HG03520 (cell line): ENCODE results near the gene FBN1.
A peak's percentile ranks its signal among the peaks of the same experiment; 100 is the strongest.

ENCODE experiments used
- ATAC-seq: cut with Tn5 transposase; IDR thresholded peaks from one replicate; pipeline ENCODE4 v1.9.1; 2021; ENCODE audit warnings: mild to moderate bottlenecking, moderate library complexity; ENCODE audit not compliant: unreplicated experiment

The FBN1 gene

DNA sequence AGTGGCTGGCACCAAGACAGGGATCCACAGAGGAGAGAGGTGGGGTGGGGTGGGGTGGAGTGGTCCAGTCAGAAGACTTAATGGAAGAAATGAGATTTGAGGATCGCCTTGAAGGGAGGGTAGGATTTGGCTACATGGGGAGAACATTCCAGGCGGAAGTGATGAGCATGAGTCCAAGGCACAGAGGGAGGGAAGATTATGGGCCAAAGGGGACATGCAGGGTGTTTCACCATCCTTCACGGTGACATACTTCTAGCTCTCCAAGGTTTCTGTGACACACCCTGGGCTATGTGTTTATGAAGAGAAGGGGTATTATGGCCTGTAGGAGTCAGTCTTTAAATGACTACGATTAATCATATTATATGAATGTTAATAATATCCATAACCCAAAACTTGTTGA is 7.7 kb upstream of the FBN1 start:
- no peak for ATAC-seq

DNA sequence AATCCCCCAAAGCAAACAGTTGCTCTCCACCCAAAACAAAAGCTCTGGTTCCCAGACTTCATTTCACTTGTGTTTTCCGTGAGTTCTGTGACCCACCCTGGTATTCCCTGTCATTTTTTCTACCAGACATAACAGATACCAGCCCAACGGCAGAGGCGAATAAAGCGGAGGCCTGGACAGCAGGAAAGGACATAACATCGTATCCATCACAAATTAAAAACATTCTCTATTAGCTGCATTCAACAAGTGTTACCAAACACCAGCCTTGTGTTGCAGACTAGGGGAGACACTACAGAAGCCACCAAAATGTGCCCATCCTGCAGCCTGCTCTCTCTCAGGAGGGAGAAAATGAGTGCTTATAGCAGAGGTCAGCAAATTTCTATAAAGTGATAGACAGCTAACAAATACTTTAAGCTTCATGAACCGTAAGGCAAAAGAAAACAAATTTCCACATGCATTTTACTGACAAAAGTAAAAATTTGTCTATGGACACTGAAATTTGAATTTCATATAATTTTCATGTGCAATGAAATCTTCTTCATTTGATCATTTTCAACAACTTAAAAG is 7.1 kb upstream of the FBN1 start:
- ATAC-seq: no peak

DNA sequence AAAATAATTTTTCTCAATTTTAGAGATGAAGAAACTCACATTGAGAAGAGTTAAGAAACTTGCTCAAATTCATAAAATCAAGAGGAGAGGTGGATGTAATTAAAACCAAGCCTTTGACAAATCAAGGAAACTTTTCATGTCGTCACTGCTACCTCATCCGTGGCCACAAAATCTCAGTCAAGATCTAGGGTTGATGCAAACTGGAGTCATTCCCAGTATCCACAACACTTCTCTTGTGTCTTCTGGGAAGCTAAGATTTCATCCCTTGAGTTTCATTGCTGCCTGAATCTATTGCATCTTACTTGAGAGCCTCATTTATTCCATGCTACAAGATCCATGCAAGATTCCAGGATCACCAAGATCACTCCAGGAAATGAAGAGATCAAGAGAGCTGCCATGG is 5.4 kb upstream of the FBN1 start:
- ATAC-seq: no peak

DNA sequence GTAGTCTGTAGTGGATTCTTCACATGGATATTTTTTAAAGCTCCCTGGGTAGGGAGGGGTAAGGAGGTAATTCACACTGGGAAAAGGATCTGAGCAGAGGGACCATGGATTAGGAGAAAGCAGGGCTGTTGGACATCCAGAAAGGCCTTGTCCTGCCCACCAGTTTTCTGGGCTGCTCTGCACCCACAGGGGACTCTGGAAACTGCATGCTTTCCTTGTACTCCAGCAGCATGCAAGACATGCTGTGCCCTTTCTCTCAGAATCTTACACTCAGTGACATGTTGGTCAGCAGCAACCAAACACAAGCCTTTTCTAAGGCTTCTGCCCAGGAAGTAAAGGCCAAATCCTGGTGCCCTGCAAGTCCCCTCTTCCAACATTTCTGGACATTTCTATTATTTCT is 2.5 kb upstream of the FBN1 start:
- ATAC-seq: no peak

DNA sequence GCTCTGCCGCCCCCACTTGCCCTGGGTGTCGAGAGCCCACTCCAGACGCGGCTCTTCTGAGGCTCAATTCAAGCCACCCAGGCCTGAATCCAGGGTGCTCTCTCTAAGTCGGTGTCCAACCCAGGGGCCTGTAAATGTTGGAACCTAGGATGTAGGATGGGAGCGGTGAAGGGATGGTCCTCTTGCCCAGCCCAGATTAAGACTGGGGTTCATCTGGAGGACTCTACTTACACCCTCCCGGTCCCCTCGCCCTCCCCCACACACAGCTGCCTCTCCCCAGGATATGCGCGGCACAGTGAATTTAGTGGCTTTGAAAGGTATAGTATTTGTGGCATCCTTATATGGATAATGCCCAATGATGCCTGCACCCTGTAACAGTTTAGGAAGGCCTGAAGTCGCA is 822 bp upstream of the FBN1 start:
- peak; percentile 5 for ATAC-seq

DNA sequence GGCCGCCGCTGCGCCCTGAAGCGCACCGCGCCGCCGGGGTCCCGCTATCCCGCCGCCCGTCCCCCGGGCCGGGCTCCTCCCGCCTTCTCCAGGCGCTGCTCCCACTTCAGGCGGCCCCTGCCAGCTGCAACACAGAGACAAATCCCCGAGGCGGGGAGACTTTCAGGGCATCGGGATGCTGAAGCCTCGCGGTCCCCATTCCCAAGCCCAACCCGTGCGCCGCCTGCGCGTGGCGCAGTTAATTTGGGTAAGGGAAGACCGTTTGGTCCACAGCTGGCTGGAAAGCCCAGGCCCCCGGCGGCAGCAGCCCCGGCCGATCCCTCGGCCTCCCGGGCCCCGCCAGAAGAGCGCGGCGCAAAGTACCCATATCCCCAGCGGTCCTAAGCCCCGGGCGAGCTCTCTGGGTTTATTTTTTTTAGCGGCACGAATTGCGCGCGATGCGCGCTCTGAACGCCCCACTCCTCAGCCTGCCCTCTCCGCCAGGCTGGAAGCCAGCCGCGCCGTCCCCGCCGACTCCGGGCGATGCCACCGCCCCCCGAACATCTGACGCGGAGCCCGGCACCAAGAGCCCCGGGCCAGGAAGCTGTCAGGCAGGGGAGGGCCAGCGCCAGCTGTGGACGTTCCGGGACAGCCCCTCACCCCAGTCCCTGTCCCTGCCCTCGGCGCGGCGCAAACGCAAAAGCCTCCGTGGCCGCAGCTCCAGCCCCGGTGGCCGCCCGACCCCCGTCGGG is 517 bp downstream of the FBN1 start:
- peak; percentile 38 for ATAC-seq

DNA sequence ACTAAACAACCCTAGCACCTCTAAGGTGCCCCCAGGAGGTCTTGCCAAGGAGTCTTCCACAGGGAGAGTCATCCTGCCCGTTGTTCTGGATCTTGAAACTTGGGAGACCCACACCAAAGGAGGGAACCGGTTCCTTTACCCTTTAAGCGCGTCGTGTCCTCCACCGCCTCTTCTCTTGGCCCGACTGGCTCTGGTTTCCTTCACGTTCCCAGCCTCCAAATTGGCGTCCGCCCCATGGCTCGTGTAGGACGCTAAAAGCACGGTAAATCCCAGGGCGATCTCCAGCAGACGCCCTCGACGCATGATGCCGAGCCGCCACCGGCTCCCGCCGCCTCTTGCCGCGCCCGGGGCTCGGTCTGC is 1.1 kb downstream of the FBN1 start:
- ATAC-seq: no peak

DNA sequence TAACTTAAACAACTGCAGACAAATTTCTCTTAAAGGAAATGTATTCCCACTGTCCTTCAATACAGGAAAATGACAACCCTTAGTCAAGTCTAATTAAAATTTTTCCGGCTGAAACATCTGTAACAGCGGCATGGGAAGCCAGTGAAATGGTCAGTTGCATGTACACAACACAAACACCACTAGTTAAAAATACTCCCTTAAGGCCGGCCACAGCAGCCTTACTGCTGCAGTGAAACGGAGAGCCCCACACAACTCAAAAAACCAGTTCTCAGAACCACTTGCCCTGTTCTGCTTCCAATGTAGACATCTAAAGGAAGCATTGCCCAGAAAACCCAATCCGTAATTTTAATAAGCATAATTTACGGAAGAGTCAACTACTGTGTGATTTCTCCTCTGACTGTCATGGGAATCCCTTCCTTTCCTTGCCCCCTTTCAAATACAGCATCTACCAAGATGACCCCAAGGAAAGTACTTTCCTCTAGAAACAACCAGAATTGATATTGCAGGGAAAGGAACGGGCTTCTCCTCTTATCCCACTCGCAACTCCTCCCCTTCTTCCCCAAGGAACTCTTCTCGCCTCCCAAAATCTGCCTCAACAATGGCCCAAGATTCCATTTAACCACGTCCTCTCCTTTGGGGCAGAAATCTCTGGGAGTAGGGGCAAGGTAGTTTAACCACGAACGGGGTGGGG is 1.6 kb downstream of the FBN1 start:
- ATAC-seq: no peak

DNA sequence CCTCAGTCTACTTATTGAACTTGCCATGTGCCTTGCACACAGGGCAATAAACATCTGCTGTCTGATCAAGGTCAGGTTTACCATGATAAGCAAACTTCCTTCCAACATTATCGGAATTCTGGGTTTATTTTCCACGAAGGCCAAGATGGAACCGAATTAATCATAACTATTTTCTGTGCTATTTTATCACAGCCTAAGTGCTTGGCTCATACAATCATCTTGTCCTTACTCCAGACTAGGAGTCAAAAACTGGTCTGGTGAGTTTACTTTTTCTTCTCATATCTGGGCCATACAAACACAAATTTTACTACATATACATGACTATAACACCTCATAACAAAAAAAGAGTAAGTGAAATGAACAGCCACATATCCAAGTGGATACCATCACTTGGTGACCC is 2.3 kb downstream of the FBN1 start:
- ATAC-seq: no peak

DNA sequence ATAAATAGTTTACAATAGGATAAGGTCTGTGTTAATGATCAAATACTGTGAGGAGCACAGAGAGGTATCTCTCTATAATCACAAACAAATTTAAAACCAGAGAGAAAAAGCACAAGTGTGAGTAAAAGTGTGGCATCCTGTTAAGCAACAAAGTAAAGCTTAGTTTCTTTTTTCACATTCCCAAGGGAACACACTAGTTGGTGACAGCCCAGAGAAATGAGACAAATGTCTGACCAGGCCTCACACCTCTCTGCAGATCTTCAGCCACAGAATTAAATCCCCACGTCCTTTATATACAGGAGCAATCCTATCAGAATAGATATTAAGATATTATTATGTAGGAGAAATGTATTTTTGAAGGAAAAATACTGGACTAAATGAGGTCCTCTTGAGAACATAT is 2.7 kb downstream of the FBN1 start:
- ATAC-seq: no peak

DNA sequence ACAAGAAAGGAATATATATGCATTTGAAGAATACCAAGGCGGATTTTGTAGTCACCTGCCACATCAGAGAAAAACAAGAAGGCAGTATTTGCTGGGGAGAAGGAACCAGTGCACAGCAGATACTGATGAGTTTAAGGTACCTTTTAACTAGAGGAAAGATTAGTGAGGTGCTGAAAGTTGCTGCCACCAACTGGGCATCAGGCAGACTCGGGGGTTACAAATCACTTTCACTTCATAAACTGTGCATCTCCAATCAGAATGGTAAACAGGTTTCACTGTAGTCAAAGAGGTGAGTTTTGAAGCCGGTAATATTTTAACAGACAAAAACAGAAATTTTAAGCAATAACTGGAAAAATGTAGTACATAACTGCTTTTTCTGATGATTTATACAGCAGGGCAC is 4.1 kb downstream of the FBN1 start:
- no peak for ATAC-seq

DNA sequence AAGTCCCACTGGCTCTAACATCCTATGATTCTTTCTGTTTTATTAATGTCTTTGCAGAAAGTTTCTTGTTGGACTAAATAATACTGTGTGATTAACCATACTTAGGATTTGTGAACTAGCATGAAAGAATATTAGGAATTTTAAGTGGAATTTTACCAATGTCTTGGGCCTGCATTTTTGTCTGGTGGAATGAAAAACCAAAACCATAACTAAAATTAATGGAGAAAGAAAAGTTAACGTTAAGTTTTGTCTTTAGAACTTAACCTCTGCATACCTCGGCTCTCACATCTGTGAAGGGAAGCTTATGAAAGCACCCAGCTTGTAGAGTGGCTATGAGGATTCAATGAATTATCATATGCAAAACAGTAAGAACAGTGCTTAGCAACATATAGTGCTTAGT is 6.5 kb downstream of the FBN1 start:
- ATAC-seq: no peak

DNA sequence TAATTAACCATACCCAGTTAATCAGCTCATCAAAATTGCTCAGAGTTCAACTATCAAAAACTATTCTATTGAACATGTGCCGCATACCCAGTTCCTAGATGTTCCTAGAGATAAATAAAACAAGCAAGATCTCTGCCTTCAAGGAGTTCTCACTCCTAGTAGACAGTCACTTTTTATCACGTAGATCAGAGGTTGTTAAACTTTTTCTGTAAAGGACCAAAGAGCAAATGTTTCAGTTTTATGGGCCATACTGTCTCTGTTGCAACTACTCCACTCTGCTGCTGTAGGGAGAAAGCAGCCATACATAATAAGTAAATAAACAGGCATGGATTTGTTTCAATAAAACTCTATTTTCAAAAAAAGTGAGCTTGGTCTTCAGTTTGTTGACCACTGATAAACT is 7.9 kb downstream of the FBN1 start:
- no peak for ATAC-seq

DNA sequence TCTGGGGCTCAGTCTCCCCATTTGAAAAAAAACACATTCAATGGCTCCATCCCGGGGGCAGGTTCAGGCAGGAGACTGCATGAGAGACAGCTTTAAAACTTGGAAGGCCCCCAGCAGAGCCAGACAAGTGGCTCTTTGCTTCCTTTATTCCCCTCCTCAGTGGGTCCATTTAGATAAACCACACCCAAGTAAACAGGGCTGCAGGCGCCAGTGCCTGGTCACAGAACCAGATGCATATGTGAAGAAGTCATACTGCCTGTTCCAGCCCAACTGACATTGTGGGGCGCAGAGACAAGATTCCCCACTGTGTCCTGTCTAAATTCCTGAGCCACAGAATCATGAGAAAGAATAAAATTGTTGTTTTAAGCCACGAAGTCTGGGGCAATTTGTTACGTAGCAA is 9.0 kb downstream of the FBN1 start:
- no peak for ATAC-seq

DNA sequence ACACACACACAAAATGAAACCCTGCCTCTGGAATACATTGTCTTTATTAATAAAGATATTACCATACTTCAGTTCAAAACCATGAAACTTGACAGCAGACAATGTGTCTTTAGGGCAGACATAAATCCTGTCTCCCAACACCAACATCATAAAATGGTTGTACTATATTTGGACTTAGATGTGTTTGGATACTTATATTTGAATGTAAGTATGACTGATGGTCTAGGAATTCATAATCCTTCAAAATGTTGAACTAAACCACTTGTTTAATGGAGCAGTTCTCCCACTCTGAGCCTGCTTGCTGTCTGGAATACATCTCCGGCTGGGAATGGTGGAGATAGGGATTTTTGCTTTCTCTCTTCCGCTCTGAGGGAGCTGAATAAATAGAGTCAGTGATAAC is 10.6 kb downstream of the FBN1 start:
- ATAC-seq: no peak

DNA sequence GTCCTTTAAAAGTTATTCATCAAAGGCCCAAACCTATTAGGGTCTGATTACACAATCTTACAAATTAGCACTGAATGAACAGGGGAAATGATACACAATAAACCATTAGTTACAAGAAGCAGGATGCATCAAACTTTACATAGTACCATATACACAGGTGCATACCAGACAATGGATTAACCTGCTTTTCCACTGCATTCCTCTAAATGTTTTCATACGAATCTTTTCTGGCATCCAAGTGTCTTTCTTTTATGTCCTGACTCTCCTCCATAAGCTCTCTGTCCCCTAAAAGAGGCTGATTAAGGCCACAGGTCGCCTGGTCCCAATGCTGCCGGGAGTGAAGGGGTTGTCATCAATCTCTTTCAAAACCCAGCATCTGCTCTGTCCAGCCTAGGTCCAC is 11.4 kb downstream of the FBN1 start:
- ATAC-seq: no peak

DNA sequence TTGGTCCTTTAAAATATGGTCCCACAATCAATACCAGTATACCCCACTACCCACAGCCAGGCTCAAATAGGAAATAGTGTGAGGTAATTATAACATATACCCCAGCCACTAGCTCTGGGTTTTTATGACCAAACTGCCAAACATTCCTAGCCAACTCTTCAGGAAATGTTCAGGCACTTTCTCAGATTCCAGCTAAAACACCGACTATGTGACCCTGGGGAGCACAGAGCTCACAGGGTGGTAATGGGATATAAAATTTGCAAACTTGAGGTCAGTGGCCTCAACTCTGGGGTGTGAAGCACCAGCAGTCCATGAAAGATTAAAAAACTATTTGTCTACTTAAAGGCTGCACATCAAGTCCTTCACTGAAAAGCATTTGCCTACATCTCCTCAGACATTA is 12.9 kb downstream of the FBN1 start:
- ATAC-seq: no peak

DNA sequence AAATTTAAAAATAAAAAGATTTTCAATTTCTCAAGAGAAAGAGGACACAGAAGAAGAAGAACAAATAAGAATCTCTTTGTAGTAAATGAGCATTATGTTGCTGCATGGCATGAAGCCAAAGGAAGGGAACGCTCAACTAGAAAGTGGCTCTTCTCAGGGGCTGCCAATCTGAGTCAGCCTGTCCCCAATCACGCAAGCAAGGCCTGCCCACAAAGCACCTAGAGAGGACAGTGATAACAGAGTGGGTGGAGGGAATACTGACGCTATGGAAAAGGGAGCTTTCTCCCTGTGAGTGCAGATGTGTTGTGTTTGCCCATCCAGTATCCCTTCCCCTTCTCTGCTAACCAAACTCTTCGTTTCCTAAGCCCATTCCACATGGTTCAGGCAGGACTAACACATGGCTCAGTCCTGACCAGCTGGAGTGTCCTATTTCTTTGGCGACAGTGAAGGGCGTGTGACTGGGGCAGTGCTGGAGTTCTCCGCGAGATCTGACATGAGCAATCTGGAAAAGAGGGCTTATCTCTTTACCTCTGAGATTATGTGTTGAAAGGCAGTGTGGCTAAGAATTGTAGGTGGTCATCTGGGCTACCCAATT is 14.2 kb downstream of the FBN1 start:
- no peak for ATAC-seq

DNA sequence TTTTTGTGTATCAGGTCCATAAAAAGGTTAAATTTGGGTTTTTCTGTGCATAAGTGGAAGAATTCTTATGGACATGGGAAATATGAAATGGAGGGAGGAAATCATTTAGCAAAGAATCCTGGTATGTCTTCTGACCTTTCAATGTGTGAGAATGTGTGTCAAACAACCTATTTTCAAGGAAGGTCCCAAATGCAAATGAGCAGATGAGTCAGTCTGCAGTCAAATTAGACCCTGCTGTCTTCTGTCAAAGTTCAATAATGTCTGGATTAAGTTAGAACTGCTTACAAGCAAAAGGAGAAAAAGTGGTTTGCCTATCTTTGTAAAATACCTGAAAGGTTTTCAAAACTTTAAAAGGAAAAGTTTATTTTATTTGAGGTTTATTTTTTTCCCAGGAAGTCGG is 15.3 kb downstream of the FBN1 start:
- ATAC-seq: no peak

DNA sequence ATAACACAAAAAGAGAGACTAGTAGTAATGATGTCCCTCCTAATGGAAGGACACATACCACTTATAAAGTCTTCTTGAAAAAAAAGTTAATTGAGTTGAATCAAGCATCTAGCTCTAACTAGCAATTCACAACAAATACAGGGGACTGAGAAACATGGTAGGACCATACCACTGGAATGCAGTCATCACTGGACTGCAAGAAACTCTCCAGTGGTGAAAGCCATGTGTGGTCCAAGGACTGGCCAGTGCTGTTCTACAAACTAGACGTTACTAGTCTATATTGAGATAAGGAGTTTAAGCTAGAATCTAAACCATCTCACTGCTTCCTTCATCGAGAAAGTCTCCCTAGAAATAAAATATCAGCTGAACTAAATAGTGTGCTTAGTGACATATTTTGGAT is 16.7 kb downstream of the FBN1 start:
- ATAC-seq: no peak

DNA sequence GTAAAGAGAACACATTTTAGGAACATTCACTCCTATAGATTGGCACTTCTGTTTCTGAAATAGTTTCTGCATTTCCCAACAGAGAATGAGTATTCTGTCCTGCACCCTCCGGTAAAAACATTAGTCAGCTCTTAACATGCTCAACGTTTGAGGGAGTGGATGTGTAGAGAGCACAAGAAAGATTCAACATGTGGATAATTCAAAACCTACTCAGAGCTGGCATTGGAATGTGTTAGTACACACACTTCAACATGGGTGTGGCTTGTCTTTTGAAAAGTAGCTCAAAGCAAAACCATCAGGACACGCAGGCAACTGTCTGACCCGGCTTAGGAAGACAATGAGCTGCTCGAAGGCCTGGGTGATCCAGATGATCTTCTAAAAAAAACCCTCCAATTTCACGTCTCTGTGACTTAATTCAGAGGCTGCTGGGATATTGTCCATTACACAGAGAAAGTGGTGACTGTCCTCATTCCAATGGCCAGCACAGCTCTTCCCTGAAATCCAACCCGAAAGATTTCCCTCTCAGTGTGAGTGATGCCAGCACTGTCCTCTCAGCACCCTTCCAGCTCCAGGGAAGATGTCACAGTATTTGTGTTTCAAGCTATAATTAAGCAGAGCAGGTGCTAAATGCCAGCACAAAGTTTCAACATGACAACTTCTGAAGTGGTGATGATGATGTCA is 18.1 kb downstream of the FBN1 start:
- no peak for ATAC-seq

DNA sequence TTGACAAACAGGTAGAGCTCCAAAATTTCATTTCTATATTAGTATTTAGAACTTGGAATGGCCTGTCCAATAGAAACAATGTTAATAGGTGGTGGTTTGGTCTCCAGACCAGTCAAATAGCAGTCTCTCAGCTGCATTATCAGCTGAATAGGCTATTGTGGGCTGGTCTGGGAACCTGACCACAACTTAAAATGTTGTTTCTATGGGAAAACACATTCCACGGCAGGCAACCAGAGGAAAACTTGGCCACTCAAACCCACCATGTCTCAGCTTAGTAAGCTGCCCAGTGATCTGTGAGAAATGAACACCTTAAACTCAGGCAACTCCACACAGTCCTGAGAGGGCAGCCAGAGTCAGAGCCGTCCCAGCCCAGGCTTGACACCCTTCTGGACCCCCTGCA is 20.4 kb downstream of the FBN1 start:
- ATAC-seq: no peak
